H1 (cell line): ENCODE measurements around the gene COL28A1. TPM values are rescaled to one million over a fixed set of nuclear protein-coding genes. Genes with fewer than 3 reads are reported as not detected.

Experiments
- CTCF ChIA-PET: fragments of 300-600 bp; sonication (Branson Sonifier 250); formaldehyde crosslinking; loops from one replicate; lab custom pipeline; 2021; ENCODE audit not compliant: partially characterized antibody; lab: Charles Lee
- POLR2A ChIA-PET: fragments of 300-600 bp; sonication (Branson Sonifier 250); formaldehyde crosslinking; loops from one replicate; lab custom pipeline; 2021; ENCODE audit warnings: inconsistent platforms; ENCODE audit not compliant: partially characterized antibody; lab: Charles Lee
- DNase-seq, 2 experiments: peaks; one replicate each; pipeline versions ENCODE4 v3.0.0 to v3.0.0-alpha.2; 2010 to 2022; ENCODE audit warnings: low spot score in 2 of 2, low read depth in 1 of 2, mixed read lengths in 1 of 2
- FAIRE-seq: peaks from 2 replicates; lab custom pipeline; 2011; peaks lifted over from hg19 to GRCh38; lab: Jason Lieb, UNC
- H2AFZ ChIP-seq: 2 replicates; pipeline ENCODE4 v1.8.1; 2012; ENCODE audit warnings: low read length, inconsistent platforms
- H2AK5ac ChIP-seq: 2 replicates; pipeline ENCODE4 v1.6.1; 2013; ENCODE audit warnings: low read depth, low read length
- H2BK120ac ChIP-seq: replicated peaks from 2 replicates; pipeline ENCODE3; 2013; ENCODE audit warnings: low read depth, low read length, inconsistent platforms
- H2BK12ac ChIP-seq: 2 replicates; pipeline ENCODE4 v1.6.1; 2013; ENCODE audit warnings: low read depth, low read length
- H2BK15ac ChIP-seq: 2 replicates; pipeline ENCODE4 v1.6.1; 2013; ENCODE audit warnings: low read length
- H2BK20ac ChIP-seq: 2 replicates; pipeline ENCODE4 v1.6.1; 2013; ENCODE audit warnings: low read length
- H2BK5ac ChIP-seq: 2 replicates; pipeline ENCODE4 v1.6.1; 2013; ENCODE audit warnings: low read depth, low read length
- H3K14ac ChIP-seq: 2 replicates; pipeline ENCODE4 v1.6.1; 2013; ENCODE audit warnings: inconsistent platforms; ENCODE audit not compliant: insufficient read length
- H3K18ac ChIP-seq: 2 replicates; pipeline ENCODE4 v1.6.1; 2013; ENCODE audit warnings: low read length; ENCODE audit errors: extremely low read depth
- H3K23ac ChIP-seq: 2 replicates; pipeline ENCODE4 v1.6.1; 2013; ENCODE audit warnings: inconsistent platforms; ENCODE audit not compliant: insufficient read length
- H3K23me2 ChIP-seq: 2 replicates; pipeline ENCODE4 v1.6.1; 2013; ENCODE audit warnings: low read depth, low read length
- H3K27ac ChIP-seq: 2 replicates; pipeline ENCODE4 v1.6.1; 2011; ENCODE audit warnings: low read depth, low read length, inconsistent platforms
- H3K27me3 ChIP-seq, 4 experiments: replicated peaks in 1 of 4; 1 replicate in 1 of 4; 2 replicates in 3 of 4; pipeline versions ENCODE4 v1.6.1 to v1.8.1; 2011 to 2013; ENCODE audit warnings: low read length in 3 of 4, mild to moderate bottlenecking in 3 of 4, inconsistent platforms in 2 of 4, mixed read lengths in 2 of 4, moderate library complexity in 1 of 4; ENCODE audit not compliant: control insufficient read depth in 3 of 4, insufficient read depth in 3 of 4; ENCODE audit errors: extremely low read depth in 1 of 4
- H3K36me3 ChIP-seq, 4 experiments: 2 replicates each; pipeline versions ENCODE4 v1.6.1 to v1.8.1; 2011 to 2013; ENCODE audit warnings: mild to moderate bottlenecking in 4 of 4, low read length in 3 of 4, moderate library complexity in 2 of 4, control low read depth in 1 of 4, inconsistent platforms in 1 of 4; ENCODE audit not compliant: insufficient read depth in 4 of 4, control insufficient read depth in 2 of 4
- H3K4ac ChIP-seq: replicated peaks from 2 replicates; pipeline ENCODE3; 2013; ENCODE audit warnings: low read length, low read depth, mixed read lengths, inconsistent platforms; ENCODE audit not compliant: insufficient read length
- H3K4me1 ChIP-seq, 4 experiments: replicated peaks in 1 of 4; 1 replicate in 1 of 4; 2 replicates in 3 of 4; pipeline versions ENCODE4 v1.6.1 to v1.8.1; 2011 to 2013; ENCODE audit warnings: low read length in 3 of 4, inconsistent platforms in 2 of 4, mixed read lengths in 1 of 4; ENCODE audit not compliant: insufficient read depth in 4 of 4, control insufficient read depth in 3 of 4
- H3K4me2 ChIP-seq, 2 experiments: 2 replicates each; pipeline versions ENCODE4 v1.6.1 to v1.8.1; 2011 to 2013; ENCODE audit warnings: low read depth in 2 of 2, low read length in 2 of 2, control low read depth in 1 of 2, inconsistent platforms in 1 of 2, mild to moderate bottlenecking in 1 of 2; ENCODE audit not compliant: insufficient read depth in 1 of 2
- H3K4me3 ChIP-seq, 4 experiments: fragments of 200-600, 300-600 bp in 1 of 4; sonication (generic), shearing (Covaris generic), sonication (Bioruptor Twin) in 1 of 4; 2 replicates each; pipeline versions ENCODE4 v1.5.1 to v1.8.1; 2011 to 2016; ENCODE audit warnings: low read length in 4 of 4, low read depth in 3 of 4, control low read depth in 2 of 4, inconsistent platforms in 2 of 4, mild to moderate bottlenecking in 2 of 4, mixed read lengths in 1 of 4, moderate library complexity in 1 of 4; ENCODE audit not compliant: insufficient read depth in 2 of 4; ENCODE audit errors: extremely low read depth in 1 of 4
- H3K56ac ChIP-seq: replicated peaks from 2 replicates; pipeline ENCODE3; 2013; ENCODE audit warnings: low read depth, mild to moderate bottlenecking, mixed read lengths, low read length, inconsistent platforms; ENCODE audit not compliant: insufficient read length
- H3K79me1 ChIP-seq: 2 replicates; pipeline ENCODE4 v1.6.1; 2013; ENCODE audit warnings: low read depth, low read length, control low read depth
- H3K79me2 ChIP-seq, 2 experiments: 2 replicates each; pipeline versions ENCODE4 v1.6.1 to v1.8.1; 2012 to 2013; ENCODE audit warnings: low read length in 2 of 2, mild to moderate bottlenecking in 2 of 2, inconsistent platforms in 1 of 2; ENCODE audit not compliant: insufficient read depth in 2 of 2, control insufficient read depth in 1 of 2
- H3K9ac ChIP-seq, 4 experiments: replicated peaks in 1 of 4; 1 replicate in 1 of 4; 2 replicates in 3 of 4; pipeline versions ENCODE4 v1.6.1 to v1.8.1; 2011 to 2013; ENCODE audit warnings: low read depth in 3 of 4, low read length in 3 of 4, control low read depth in 2 of 4, mild to moderate bottlenecking in 2 of 4, moderate library complexity in 2 of 4, inconsistent platforms in 1 of 4; ENCODE audit errors: extremely low read depth in 1 of 4
- H3K9me3 ChIP-seq, 2 experiments: 2 replicates each; pipeline versions ENCODE4 v1.6.1 to v1.8.1; 2012 to 2013; ENCODE audit warnings: mild to moderate bottlenecking in 2 of 2, moderate library complexity in 2 of 2, control low read depth in 1 of 2, inconsistent platforms in 1 of 2, low read depth in 1 of 2, low read length in 1 of 2, mixed read lengths in 1 of 2; ENCODE audit not compliant: insufficient read depth in 2 of 2
- H4K20me1 ChIP-seq, 2 experiments: replicated peaks in 1 of 2; 2 replicates each; pipeline versions ENCODE3 to v1.8.1; 2011 to 2013; ENCODE audit warnings: inconsistent platforms in 2 of 2, low read length in 2 of 2, mild to moderate bottlenecking in 1 of 2; ENCODE audit not compliant: insufficient read depth in 2 of 2, control insufficient read depth in 1 of 2
- H4K5ac ChIP-seq: 2 replicates; pipeline ENCODE4 v1.6.1; 2013; ENCODE audit warnings: low read length, low read depth, mixed read lengths, inconsistent platforms; ENCODE audit not compliant: insufficient read length
- H4K8ac ChIP-seq: 2 replicates; pipeline ENCODE4 v1.8.0; 2013; ENCODE audit warnings: mild to moderate bottlenecking, moderate library complexity, low read length, inconsistent platforms; ENCODE audit not compliant: insufficient read depth; ENCODE audit errors: extremely low read depth
- H4K91ac ChIP-seq: replicated peaks from 2 replicates; pipeline ENCODE3; 2013; ENCODE audit warnings: low read length, mixed read lengths, inconsistent platforms; ENCODE audit not compliant: insufficient read length
- CEBPB ChIP-seq: IDR thresholded peaks from 2 replicates; pipeline ENCODE4 v1.6.1; 2012; ENCODE audit warnings: low read depth, low read length
- JUN ChIP-seq: IDR thresholded peaks from 2 replicates; pipeline ENCODE4 v1.6.1; 2011; ENCODE audit warnings: low read depth, mild to moderate bottlenecking, improper control_type of control experiment, low read length
- SIN3A ChIP-seq, 2 experiments: IDR thresholded peaks in 1 of 2; conservative IDR thresholded peaks in 1 of 2; 2 replicates each; pipeline ENCODE4 v1.6.1; 2011 to 2012; ENCODE audit warnings: low read length in 2 of 2, improper control_type of control experiment in 1 of 2, low read depth in 1 of 2, mild to moderate bottlenecking in 1 of 2
- WGBS, 2 experiments: shearing (Covaris generic) in 1 of 2; methylation state at CpG; one replicate each; pipeline versions ENCODE4 v1.1.6 to v1.1.7; 2013 to 2015; ENCODE audit warnings: low lambda C conversion rate in 2 of 2, mixed read lengths in 2 of 2, inconsistent platforms in 1 of 2, low coverage in 1 of 2, missing lambda C conversion rate in 1 of 2; ENCODE audit not compliant: insufficient replicate concordance in 2 of 2, insufficient coverage in 1 of 2, insufficient read length in 1 of 2; ENCODE audit errors: extremely low coverage in 1 of 2, missing lambda C conversion rate in 1 of 2; 5-methylcytosine and 5-hydroxymethylcytosine counted together
- polyA plus RNA-seq, 7 experiments: library from polyadenylated mRNA; depleted of rRNA in 3 of 7; stranded (reverse) in 5 of 7; unstranded in 2 of 7; fragments of >200 nt in 5 of 7; fragments of 200-250 nt in 2 of 7; gene quantifications; 1 replicate in 5 of 7; 2 replicates in 1 of 7; 4 replicates in 1 of 7; pipeline versions ENCODE4 v1.2.1 to v1.2.3, GENCODE V29; 2011 to 2013; ENCODE audit warnings: missing spikeins in 2 of 7, mixed read lengths in 2 of 7
- total RNA-seq: library from RNA; stranded (reverse); fragmentation: NEBNext Ultra II Directional; extraction: Animal tissue kit (Norgen Biotek cat#: 25700); gene quantifications from 2 replicates; pipeline ENCODE4 v1.2.1, GENCODE V29; 2021
- TF ChIP-seq, protein P1 (sequence below): IDR thresholded peaks from 2 replicates; pipeline ENCODE4 v1.6.1; 2012; ENCODE audit warnings: inconsistent platforms

Gene COL28A1
- total and polyA plus RNA-seq, 2 of the 8 experiments (the other 6 are each of a cell fraction or from before 2014, with no cell fraction given) = 0.22 to 0.38 TPM

DNA sequence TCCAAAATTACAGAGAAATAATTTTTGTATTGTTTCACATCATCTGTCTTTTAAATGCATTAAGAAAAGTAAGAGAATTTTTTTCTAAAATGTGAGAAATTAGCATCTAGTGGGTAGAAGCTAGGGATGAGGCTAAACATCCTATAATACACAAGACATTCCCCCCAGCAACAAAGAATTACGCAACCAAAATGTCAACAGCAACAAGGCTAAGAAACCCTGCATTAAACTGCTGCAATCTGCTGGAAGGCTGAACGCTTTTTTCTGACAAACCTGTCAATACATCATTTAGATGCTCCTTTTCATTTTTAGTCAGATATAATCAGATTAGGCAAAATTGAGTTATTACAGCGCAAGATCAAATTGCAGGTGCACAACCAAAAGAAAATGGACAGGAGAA is 191.1 kb downstream of the COL28A1 start:
- H3K27ac ChIP-seq = no peak overlapping the region
- H3K4me2 ChIP-seq = no peak overlapping the region
- H3K4ac ChIP-seq = no peak overlapping the region
- H2AK5ac ChIP-seq = no peak overlapping the region
- 92% methylated on average over 3 of the region's 3 CpGs; no CpG with 5 or more reads in 1 of the 2 experiments for WGBS, 2 experiments
- no peak overlapping the region for H4K91ac ChIP-seq
- no peaks in the 10 kb centered on the region for H3K9me3 ChIP-seq
- ChIA-PET CTCF (no interaction called here), POLR2A (no interaction called here)
- peaks cover 0 to 5% (median 2%) of the 10 kb centered on the region in 4 experiments; a peak in 3 of 7 replicates for H3K4me1 ChIP-seq
- no peak overlapping the region for H3K14ac ChIP-seq
- no peak overlapping the region for H3K18ac ChIP-seq
- H2BK5ac ChIP-seq = no peak overlapping the region
- H4K8ac ChIP-seq = no peak overlapping the region
- DNase-seq = no peak
- H3K27me3 ChIP-seq = no peaks in the 10 kb centered on the region
- H2BK12ac ChIP-seq = no peak overlapping the region
- H3K79me2 ChIP-seq = no peaks in the 10 kb centered on the region
- no peak overlapping the region for H3K23ac ChIP-seq
- no peak overlapping the region for H4K5ac ChIP-seq
- H3K36me3 ChIP-seq = peaks cover 0 to 2% (median 0%) of the 10 kb centered on the region in 4 experiments; a peak in 1 of 8 replicates
- H2BK120ac ChIP-seq = peak overlapping the region; percentile 38
- H2BK15ac ChIP-seq = no peak overlapping the region
- no peak overlapping the region for H3K9ac ChIP-seq
- H3K79me1 ChIP-seq = no peaks in the 10 kb centered on the region
- TF ChIP-seq SIN3A (conservative IDR thresholded peaks at IDR 0.05 in 1 of 2, IDR thresholded peaks at IDR 0.05 in 1 of 2; ENCODE audit: low read depth in 1 of 2, low read length in 2 of 2) (no peak), CEBPB (peak; percentile 92), JUN (no peak)
- TF ChIP-seq, protein P1, sequence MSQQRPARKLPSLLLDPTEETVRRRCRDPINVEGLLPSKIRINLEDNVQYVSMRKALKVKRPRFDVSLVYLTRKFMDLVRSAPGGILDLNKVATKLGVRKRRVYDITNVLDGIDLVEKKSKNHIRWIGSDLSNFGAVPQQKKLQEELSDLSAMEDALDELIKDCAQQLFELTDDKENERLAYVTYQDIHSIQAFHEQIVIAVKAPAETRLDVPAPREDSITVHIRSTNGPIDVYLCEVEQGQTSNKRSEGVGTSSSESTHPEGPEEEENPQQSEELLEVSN = no peak
- TF ChIP-seq, all 59 proteins: peak for 1
- no peaks in the 10 kb centered on the region for H4K20me1 ChIP-seq
- FAIRE-seq = no peak
- no peak overlapping the region for H2AFZ ChIP-seq
- no peaks in the 10 kb centered on the region for H3K23me2 ChIP-seq
- no peak overlapping the region for H3K56ac ChIP-seq
- H3K4me3 ChIP-seq = no peak overlapping the region
- no peak overlapping the region for H2BK20ac ChIP-seq
